T1000 (cell line): ENCODE measurements around the gene NAT8.
"Not testable (repeated sequence)": the region's sequence is repeated elsewhere in the genome, so short reads cannot be mapped to it uniquely, and the experiment has no call there.

Source experiments
- DNase-seq: peaks from one replicate; lab custom pipeline; 2025; ENCODE audit warnings: mixed read lengths; lab: John Stamatoyannopoulos, UW

Gene NAT8

GRCh38 chr2:73636977-73637376 is 5.2 kb downstream of the NAT8 start:
- DNase-seq = not testable (repeated sequence)

- DNase-seq = not testable (repeated sequence)
These were observed 11.5 kb downstream of the NAT8 start for GRCh38 chr2:73630662-73631266.

- DNase-seq = not testable (repeated sequence)
These were observed 13.7 kb downstream of the NAT8 start for GRCh38 chr2:73628493-73628892.

GRCh38 chr2:73626237-73626636 is 16.0 kb downstream of the NAT8 start:
- not testable (repeated sequence) for DNase-seq

- not testable (repeated sequence) for DNase-seq
These were observed 17.6 kb downstream of the NAT8 start for GRCh38 chr2:73624625-73625024.

- not testable (repeated sequence) for DNase-seq
These were observed 18.2 kb downstream of the NAT8 start for GRCh38 chr2:73624036-73624435.

GRCh38 chr2:73619925-73620324 is 22.3 kb downstream of the NAT8 start:
- not testable (repeated sequence) for DNase-seq

- DNase-seq = no peak
These were observed 27.2 kb downstream of the NAT8 start for GRCh38 chr2:73614997-73615396.

- no peak for DNase-seq
These were observed 28.1 kb downstream of the NAT8 start for GRCh38 chr2:73614105-73614504.

- DNase-seq = no peak
These were observed 30.4 kb downstream of the NAT8 start for GRCh38 chr2:73611867-73612266.

GRCh38 chr2:73611193-73611592 is 31.0 kb downstream of the NAT8 start:
- DNase-seq = no peak

- no peak for DNase-seq
These were observed 32.1 kb downstream of the NAT8 start for GRCh38 chr2:73610111-73610510.

- DNase-seq = not testable (repeated sequence)
These were observed 37.6 kb downstream of the NAT8 start for GRCh38 chr2:73604589-73604988.

GRCh38 chr2:73603099-73603588 is 39.1 kb downstream of the NAT8 start:
- DNase-seq = not testable (repeated sequence)

- no peak for DNase-seq
These were observed 40.4 kb downstream of the NAT8 start for GRCh38 chr2:73601780-73602179.

GRCh38 chr2:73594251-73594650 is 48.0 kb downstream of the NAT8 start:
- no peak for DNase-seq

GRCh38 chr2:73593680-73594079 is 48.5 kb downstream of the NAT8 start:
- DNase-seq = no peak
